Hepatocyte (in vitro differentiated cells): ENCODE measurements around the gene PPDPF.

Experiments used
- EZH2 ChIP-seq: fragments of 200-600 bp; sonication (generic); IDR thresholded peaks from 2 replicates; pipeline ENCODE4 v1.6.1; 2016; ENCODE audit warnings: antibody characterized with exemption, mild to moderate bottlenecking, borderline replicate concordance
- EZH2phosphoT487 ChIP-seq: fragments of 200-600 bp; sonication (generic); IDR thresholded peaks from one replicate; pipeline ENCODE4 v1.6.1; 2018; ENCODE audit warnings: antibody characterized with exemption, mild to moderate bottlenecking, low read depth, moderate library complexity; ENCODE audit not compliant: unreplicated experiment, severe bottlenecking
- TF ChIP-seq, protein P1 (sequence below): fragments of 200-600 bp; sonication (generic); IDR thresholded peaks from 2 replicates; pipeline ENCODE4 v1.5.1; 2016; ENCODE audit warnings: antibody characterized with exemption, mild to moderate bottlenecking; ENCODE audit not compliant: poor library complexity

DNA sequence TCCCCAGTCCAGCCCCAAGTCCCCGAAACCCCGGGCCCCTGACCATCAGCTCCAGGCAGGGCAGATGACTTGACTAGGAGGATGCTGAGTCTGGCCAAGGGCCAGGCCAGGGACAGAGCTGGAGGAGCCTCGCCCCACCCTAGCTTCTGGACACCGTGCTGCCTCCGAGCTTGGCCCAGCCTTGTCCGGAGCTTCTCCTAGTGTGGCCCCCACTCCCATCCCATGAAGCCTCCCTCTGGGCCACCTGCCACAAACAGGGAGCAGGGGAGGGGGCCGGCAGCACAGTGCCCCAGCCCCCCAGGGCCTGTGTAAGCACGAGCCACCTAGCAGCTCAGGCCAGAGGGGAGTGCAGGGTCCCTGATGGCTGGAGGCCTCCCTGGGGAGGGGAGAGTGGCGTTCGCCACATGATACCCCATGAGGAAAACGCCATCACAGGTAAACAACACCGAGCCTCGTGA lies 27.0 kb upstream of the PPDPF start:
- TF ChIP-seq, protein P1, sequence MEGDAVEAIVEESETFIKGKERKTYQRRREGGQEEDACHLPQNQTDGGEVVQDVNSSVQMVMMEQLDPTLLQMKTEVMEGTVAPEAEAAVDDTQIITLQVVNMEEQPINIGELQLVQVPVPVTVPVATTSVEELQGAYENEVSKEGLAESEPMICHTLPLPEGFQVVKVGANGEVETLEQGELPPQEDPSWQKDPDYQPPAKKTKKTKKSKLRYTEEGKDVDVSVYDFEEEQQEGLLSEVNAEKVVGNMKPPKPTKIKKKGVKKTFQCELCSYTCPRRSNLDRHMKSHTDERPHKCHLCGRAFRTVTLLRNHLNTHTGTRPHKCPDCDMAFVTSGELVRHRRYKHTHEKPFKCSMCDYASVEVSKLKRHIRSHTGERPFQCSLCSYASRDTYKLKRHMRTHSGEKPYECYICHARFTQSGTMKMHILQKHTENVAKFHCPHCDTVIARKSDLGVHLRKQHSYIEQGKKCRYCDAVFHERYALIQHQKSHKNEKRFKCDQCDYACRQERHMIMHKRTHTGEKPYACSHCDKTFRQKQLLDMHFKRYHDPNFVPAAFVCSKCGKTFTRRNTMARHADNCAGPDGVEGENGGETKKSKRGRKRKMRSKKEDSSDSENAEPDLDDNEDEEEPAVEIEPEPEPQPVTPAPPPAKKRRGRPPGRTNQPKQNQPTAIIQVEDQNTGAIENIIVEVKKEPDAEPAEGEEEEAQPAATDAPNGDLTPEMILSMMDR: no peak
- TF ChIP-seq EZH2phosphoT487 (no peak), EZH2 (no peak)
